SK-N-MC (cell line): ENCODE measurements around the gene CCDC33.

ENCODE experiments used
- EZH2 ChIP-seq: fragments of 200-600 bp; sonication (generic); IDR thresholded peaks from one replicate; pipeline ENCODE4 v1.6.1; 2017; ENCODE audit warnings: antibody characterized with exemption
- POLR2AphosphoS5 ChIP-seq: IDR thresholded peaks from 2 replicates; pipeline ENCODE4 v1.6.1; 2012; ENCODE audit warnings: mild to moderate bottlenecking, low read depth, low read length, borderline replicate concordance

GRCh38 chr15:74200412-74200815, 35.7 kb upstream of the CCDC33 start:
- TF ChIP-seq POLR2AphosphoS5 = no peak
- TF ChIP-seq EZH2 = no peak
